Gastrocnemius medialis (tissue), 4 donors: ENCODE data around the gene MYO18B.

Experiments
- CTCF ChIP-seq, 5 experiments: fragments of 450-650 bp in 3 of 5; fragments of 200-600 bp in 2 of 5; sonication (generic) in 2 of 5; IDR thresholded peaks in 4 of 5; conservative IDR thresholded peaks in 1 of 5; 1 replicate in 4 of 5; 2 replicates in 1 of 5; pipeline ENCODE4 v1.5.1; 2016 to 2019; ENCODE audit warnings: antibody characterized with exemption in 5 of 5, mild to moderate bottlenecking in 3 of 5, moderate library complexity in 3 of 5
- POLR2A ChIP-seq, 2 donors: fragments of 450-650 bp; IDR thresholded peaks; one replicate each; pipeline ENCODE4 v1.6.1; 2017; ENCODE audit warnings: antibody characterized with exemption in 2 of 2, mild to moderate bottlenecking in 2 of 2, moderate library complexity in 2 of 2

GRCh38 chr22:25987948-25988347, 246.0 kb downstream of the MYO18B start:
- TF ChIP-seq CTCF (IDR thresholded peaks at IDR 0.05 in 4 of 5, conservative IDR thresholded peaks at IDR 0.05 in 1 of 5) (no peak), POLR2A (IDR thresholded peaks at IDR 0.05) (no peak)
